Smooth muscle cell (in vitro differentiated cells): Measurements from ENCODE around the gene IGSF21. TPM values are rescaled to one million over a fixed set of nuclear protein-coding genes. Genes with fewer than 3 reads are reported as not detected.
"Not testable (repeated sequence)": the region's sequence is repeated elsewhere in the genome, so short reads cannot be mapped to it uniquely, and the experiment has no call there.

Experiments used
- DNase-seq: peaks from one replicate; lab custom pipeline; 2025; ENCODE audit not compliant: unreplicated experiment; lab: John Stamatoyannopoulos, UW
- H2AFZ ChIP-seq: fragments of 200-600 bp; sonication (generic); 2 replicates; pipeline ENCODE4 v1.6.0; 2016; ENCODE audit warnings: antibody characterized with exemption, low read depth, mild to moderate bottlenecking
- H3F3A ChIP-seq: fragments of 200-600 bp; sonication (generic); 2 replicates; pipeline ENCODE4 v1.6.0; 2017; ENCODE audit warnings: antibody characterized with exemption, low read depth
- H3K27ac ChIP-seq: fragments of 200-600 bp; sonication (generic); 2 replicates; pipeline ENCODE4 v1.5.1; 2016; ENCODE audit warnings: low read depth, mild to moderate bottlenecking
- H3K27me3 ChIP-seq: fragments of 200-600 bp; sonication (generic); 2 replicates; pipeline ENCODE4 v1.6.1; 2016; ENCODE audit warnings: low read depth, mild to moderate bottlenecking
- H3K36me3 ChIP-seq: fragments of 200-600 bp; sonication (generic); 2 replicates; pipeline ENCODE4 v1.5.1; 2016; ENCODE audit warnings: low read depth
- H3K4me1 ChIP-seq: fragments of 200-600 bp; sonication (generic); 2 replicates; pipeline ENCODE4 v1.5.1; 2016; ENCODE audit warnings: low read depth
- H3K4me2 ChIP-seq: fragments of 200-600 bp; sonication (generic); 2 replicates; pipeline ENCODE4 v1.6.0; 2016; ENCODE audit warnings: mild to moderate bottlenecking
- H3K4me3 ChIP-seq: fragments of 200-600 bp; sonication (generic); 2 replicates; pipeline ENCODE4 v1.5.1; 2016; ENCODE audit warnings: mild to moderate bottlenecking
- H3K79me2 ChIP-seq: fragments of 200-600 bp; sonication (generic); 2 replicates; pipeline ENCODE4 v1.6.0; 2016; ENCODE audit warnings: low read depth, mild to moderate bottlenecking
- H3K9ac ChIP-seq: fragments of 200-600 bp; sonication (generic); 2 replicates; pipeline ENCODE4 v1.6.0; 2016; ENCODE audit warnings: low read depth
- H3K9me3 ChIP-seq: fragments of 200-600 bp; sonication (generic); replicated peaks from 2 replicates; pipeline ENCODE4 v1.5.1; 2016; ENCODE audit warnings: low read depth
- H4K20me1 ChIP-seq: fragments of 200-600 bp; sonication (generic); 2 replicates; pipeline ENCODE4 v1.6.0; 2016; ENCODE audit warnings: low read depth
- WGBS: methylation state at CpG from one replicate; pipeline ENCODE4 v1.1.7; 2016; ENCODE audit warnings: low lambda C conversion rate; 5-methylcytosine and 5-hydroxymethylcytosine counted together
- polyA plus RNA-seq: library from polyadenylated mRNA; unstranded; fragments of >200 nt; fragmentation: Nextera tagmentation; extraction: Ambion mirVana; gene quantifications from 2 replicates; pipeline ENCODE4 v1.2.1, GENCODE V29; 2016
- total RNA-seq: library from RNA; depleted of rRNA; stranded (reverse); fragments of >200 nt; gene quantifications from 2 replicates; pipeline ENCODE4 v1.2.3, GENCODE V29; 2014
- TF ChIP-seq, protein P1 (sequence below): fragments of 200-600 bp; sonication (generic); IDR thresholded peaks from 2 replicates; pipeline ENCODE4 v1.5.1; 2017; ENCODE audit warnings: borderline replicate concordance, mild to moderate bottlenecking, antibody characterized with exemption; ENCODE audit not compliant: insufficient read depth, poor library complexity, severe bottlenecking

The IGSF21 gene
- total and polyA plus RNA-seq, 2 experiments from 2014 or later = not detected

DNA sequence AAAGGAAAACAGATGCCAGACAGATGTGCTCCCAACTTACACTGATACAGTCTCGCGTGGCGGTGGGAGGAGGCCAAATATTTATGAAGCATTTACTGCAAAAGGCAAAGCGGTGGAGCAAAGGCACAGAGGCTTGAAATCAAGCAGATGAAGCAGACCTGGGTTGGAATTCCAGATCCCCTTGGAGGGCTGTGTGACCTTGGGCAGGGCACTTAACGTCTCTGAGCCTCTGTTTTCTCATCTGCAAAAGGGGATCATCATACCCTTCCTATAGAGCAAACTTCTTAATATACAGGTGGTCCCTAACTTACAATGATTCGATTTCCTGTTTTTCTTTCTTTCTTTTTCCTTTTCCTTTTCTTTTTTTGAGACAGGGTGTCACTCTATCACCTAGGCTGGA is 54.1 kb downstream of the IGSF21 start:
- TF ChIP-seq, protein P1, sequence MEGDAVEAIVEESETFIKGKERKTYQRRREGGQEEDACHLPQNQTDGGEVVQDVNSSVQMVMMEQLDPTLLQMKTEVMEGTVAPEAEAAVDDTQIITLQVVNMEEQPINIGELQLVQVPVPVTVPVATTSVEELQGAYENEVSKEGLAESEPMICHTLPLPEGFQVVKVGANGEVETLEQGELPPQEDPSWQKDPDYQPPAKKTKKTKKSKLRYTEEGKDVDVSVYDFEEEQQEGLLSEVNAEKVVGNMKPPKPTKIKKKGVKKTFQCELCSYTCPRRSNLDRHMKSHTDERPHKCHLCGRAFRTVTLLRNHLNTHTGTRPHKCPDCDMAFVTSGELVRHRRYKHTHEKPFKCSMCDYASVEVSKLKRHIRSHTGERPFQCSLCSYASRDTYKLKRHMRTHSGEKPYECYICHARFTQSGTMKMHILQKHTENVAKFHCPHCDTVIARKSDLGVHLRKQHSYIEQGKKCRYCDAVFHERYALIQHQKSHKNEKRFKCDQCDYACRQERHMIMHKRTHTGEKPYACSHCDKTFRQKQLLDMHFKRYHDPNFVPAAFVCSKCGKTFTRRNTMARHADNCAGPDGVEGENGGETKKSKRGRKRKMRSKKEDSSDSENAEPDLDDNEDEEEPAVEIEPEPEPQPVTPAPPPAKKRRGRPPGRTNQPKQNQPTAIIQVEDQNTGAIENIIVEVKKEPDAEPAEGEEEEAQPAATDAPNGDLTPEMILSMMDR = no peak
- Histone ChIP-seq H3K36me3 (no peaks in the 10 kb centered on the region), H3K9ac (no peak overlapping the region), H3K4me1 (no peaks in the 10 kb centered on the region), H3K27ac (no peak overlapping the region), H4K20me1 (no peaks in the 10 kb centered on the region), H3K4me2 (no peak overlapping the region), H3K9me3 (no peaks in the 10 kb centered on the region), H3K79me2 (no peaks in the 10 kb centered on the region), H3F3A (no peaks in the 10 kb centered on the region), H3K27me3 (peaks cover 34% of the 10 kb centered on the region), H2AFZ (no peak overlapping the region), H3K4me3 (no peak overlapping the region)
- 75% methylated on average over 6 of the region's 6 CpGs for WGBS
- DNase-seq = no peak

DNA sequence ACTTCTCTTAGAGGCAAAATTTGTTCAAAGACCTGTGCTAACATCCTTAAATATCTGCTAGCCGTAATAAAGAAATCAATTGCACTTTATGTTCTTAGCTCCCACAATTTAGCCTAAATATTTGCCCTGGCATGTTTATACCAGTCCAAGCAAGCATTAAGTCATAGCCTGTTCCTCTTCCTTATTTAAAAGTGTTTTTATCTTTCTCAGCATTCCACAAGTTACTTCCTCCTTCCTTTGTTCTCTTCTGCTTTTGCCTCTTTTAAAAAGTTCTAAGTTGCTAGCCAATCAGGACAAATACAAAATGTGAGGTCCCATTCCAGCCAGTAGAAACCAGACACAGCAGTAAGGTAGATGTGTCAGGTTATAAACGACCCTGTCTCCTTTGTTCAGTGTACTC is 58.0 kb downstream of the IGSF21 start:
- H3K27ac ChIP-seq, H3K9me3 ChIP-seq, H3K79me2 ChIP-seq, H3K36me3 ChIP-seq, H3K4me3 ChIP-seq, H3K9ac ChIP-seq, H4K20me1 ChIP-seq, H3K4me2 ChIP-seq, H2AFZ ChIP-seq, H3K4me1 ChIP-seq, DNase-seq, H3F3A ChIP-seq: not testable (repeated sequence)
- H3K27me3 ChIP-seq = peaks cover 41% of the 10 kb centered on the region
- WGBS = 67% methylated on average over 2 of the region's 2 CpGs

- no peaks in the 10 kb centered on the region for H3K9me3 ChIP-seq
- H2AFZ ChIP-seq = no peak overlapping the region
- no peaks in the 10 kb centered on the region for H3K79me2 ChIP-seq
- no peaks in the 10 kb centered on the region for H3F3A ChIP-seq
- H4K20me1 ChIP-seq = no peaks in the 10 kb centered on the region
- H3K4me2 ChIP-seq = no peak overlapping the region
- no peak overlapping the region for H3K9ac ChIP-seq
- no peak overlapping the region for H3K27ac ChIP-seq
- WGBS = 79% methylated on average over 13 of the region's 13 CpGs
- peaks cover 41% of the 10 kb centered on the region for H3K27me3 ChIP-seq
- TF ChIP-seq, protein P1 = no peak
- no peak overlapping the region for H3K4me3 ChIP-seq
- DNase-seq = no peak
- no peaks in the 10 kb centered on the region for H3K4me1 ChIP-seq
- H3K36me3 ChIP-seq = no peaks in the 10 kb centered on the region
Measured at GRCh38 chr1:18166341-18166740, 58.7 kb downstream of the IGSF21 start.

DNA sequence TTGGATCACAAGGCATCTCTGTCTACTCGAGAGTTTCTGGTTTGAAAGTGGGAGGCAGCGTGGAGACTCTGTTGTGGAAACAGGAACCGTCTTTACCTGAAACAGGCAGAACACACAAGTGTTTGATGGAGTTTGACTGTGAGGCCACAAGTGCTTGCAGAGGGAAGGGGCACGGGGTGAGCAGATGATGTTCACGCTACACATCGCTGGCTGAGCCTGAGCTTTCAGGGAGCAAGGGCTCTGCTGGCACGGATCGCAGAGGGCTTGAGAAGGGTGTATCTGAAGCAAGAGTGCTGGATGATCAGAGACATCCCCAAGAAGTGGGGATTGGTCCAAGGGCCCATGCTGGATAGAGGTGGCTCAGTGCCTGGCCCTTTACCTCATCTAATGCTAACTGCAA is 59.3 kb downstream of the IGSF21 start:
- H3F3A ChIP-seq = no peaks in the 10 kb centered on the region
- TF ChIP-seq, protein P1 = no peak
- H3K9me3 ChIP-seq = no peaks in the 10 kb centered on the region
- H2AFZ ChIP-seq = no peak overlapping the region
- 95% methylated on average over 8 of the region's 8 CpGs for WGBS
- no peak for DNase-seq
- no peak overlapping the region for H3K27ac ChIP-seq
- no peaks in the 10 kb centered on the region for H3K4me1 ChIP-seq
- H3K79me2 ChIP-seq = no peaks in the 10 kb centered on the region
- no peak overlapping the region for H3K4me2 ChIP-seq
- no peaks in the 10 kb centered on the region for H3K36me3 ChIP-seq
- H3K4me3 ChIP-seq = no peak overlapping the region
- H4K20me1 ChIP-seq = no peaks in the 10 kb centered on the region
- H3K9ac ChIP-seq = no peak overlapping the region
- H3K27me3 ChIP-seq = peaks cover 41% of the 10 kb centered on the region
